A549 (cell line): ENCODE measurements around the gene CADPS2. TPM values are rescaled to one million over a fixed set of nuclear protein-coding genes. Genes with fewer than 3 reads are reported as not detected.

Experiments
- ATAC-seq, 2 experiments: fragments of 200-7000 bp in 1 of 2; fragments of >200 bp in 1 of 2; cut with Nextera tagmentation in 1 of 2; cut with Tn5 transposase in 1 of 2; 3 replicates each; pipeline versions ENCODE4 v1.8.0 to v1.9.1; 2018 to 2020; ENCODE audit warnings: mild to moderate bottlenecking in 1 of 2, moderate library complexity in 1 of 2
- CTCF ChIA-PET: fragments of 300-600 bp; sonication (Branson Sonifier 250); formaldehyde crosslinking; extraction: SDS; loops from one replicate; lab custom pipeline; 2021; ENCODE audit warnings: antibody characterized with exemption, inconsistent platforms; lab: Yijun Ruan, JAX
- POLR2A ChIA-PET: fragments of 350-600 bp; formaldehyde crosslinking; extraction: SDS; loops from one replicate; lab custom pipeline; 2021; ENCODE audit warnings: antibody characterized with exemption, inconsistent platforms; lab: Yijun Ruan, JAX
- DNase-seq, 2 experiments: peaks; one replicate each; pipeline versions ENCODE4 v3.0.0 to v3.0.0-alpha.2; 2011 to 2016; ENCODE audit warnings: low read depth in 1 of 2, low spot score in 1 of 2
- FAIRE-seq: peaks from 2 replicates; lab custom pipeline; 2011; peaks lifted over from hg19 to GRCh38; lab: Jason Lieb, UNC
- H3K27ac ChIP-seq, 2 experiments: fragments of >200 bp; sonication (Bioruptor Twin); formaldehyde crosslinking; 3 replicates each; pipeline ENCODE4 v1.5.1; 2016 to 2017
- H3K4me1 ChIP-seq: fragments of >200 bp; sonication (Bioruptor Twin); formaldehyde crosslinking; 3 replicates; pipeline ENCODE4 v1.6.1; 2016
- H3K4me2 ChIP-seq: fragments of >200 bp; sonication (Bioruptor Twin); formaldehyde crosslinking; 3 replicates; pipeline ENCODE4 v1.6.1; 2016
- H3K4me3 ChIP-seq: fragments of >200 bp; sonication (Bioruptor Twin); formaldehyde crosslinking; 3 replicates; pipeline ENCODE4 v1.5.1; 2016
- H3K9me3 ChIP-seq: fragments of >200 bp; sonication (Bioruptor Twin); formaldehyde crosslinking; 3 replicates; pipeline ENCODE4 v1.6.1; 2016
- BHLHE40 ChIP-seq: IDR thresholded peaks from 2 replicates; pipeline ENCODE4 v1.6.1; 2012; ENCODE audit warnings: low read depth, low read length, inconsistent platforms
- CBX2 ChIP-seq: fragments of 200-600 bp; sonication (generic); IDR thresholded peaks from 2 replicates; pipeline ENCODE4 v1.6.1; 2016; ENCODE audit warnings: low read depth, mild to moderate bottlenecking, borderline replicate concordance
- CHD2 ChIP-seq: fragments of 150-350 bp; IDR thresholded peaks from 2 replicates; pipeline ENCODE4 v1.6.1; 2014; ENCODE audit warnings: low read length; ENCODE audit not compliant: partially characterized antibody
- EHF ChIP-seq: fragments of 250-450 bp; sonication (Bioruptor Pico); IDR thresholded peaks from 2 replicates; pipeline ENCODE4 v1.5.0; 2020; ENCODE audit warnings: mild to moderate bottlenecking
- FOSL2 ChIP-seq, 2 experiments: fragments of 450-650 bp in 1 of 2; fragments of >200 bp in 1 of 2; sonication (Bioruptor Twin) in 1 of 2; formaldehyde crosslinking; IDR thresholded peaks; 2 replicates each; pipeline versions ENCODE4 v1.5.0 to v1.6.1; 2016 to 2020; ENCODE audit warnings: mild to moderate bottlenecking in 1 of 2, moderate library complexity in 1 of 2
- HDAC2 ChIP-seq: fragments of 200-600 bp; sonication (generic); IDR thresholded peaks from 2 replicates; pipeline ENCODE4 v1.6.1; 2016
- HOXA7 ChIP-seq: fragments of 250-450 bp; sonication (Bioruptor Pico); IDR thresholded peaks from 2 replicates; pipeline ENCODE4 v1.5.0; 2020; ENCODE audit warnings: mild to moderate bottlenecking, moderate library complexity
- HOXB5 ChIP-seq: fragments of 250-450 bp; sonication (Bioruptor Pico); IDR thresholded peaks from 2 replicates; pipeline ENCODE4 v1.5.0; 2020; ENCODE audit warnings: mild to moderate bottlenecking, moderate library complexity
- JUN ChIP-seq, 2 experiments: fragments of >200 bp; sonication (Bioruptor Twin); formaldehyde crosslinking; IDR thresholded peaks; 2 replicates in 1 of 2; 3 replicates in 1 of 2; pipeline ENCODE4 v1.6.1; 2016 to 2017
- KDM5A ChIP-seq: fragments of 200-600 bp; sonication (generic); IDR thresholded peaks from 2 replicates; pipeline ENCODE4 v1.6.1; 2016; ENCODE audit warnings: antibody characterized with exemption, mild to moderate bottlenecking
- MAFK ChIP-seq: fragments of 450-650 bp; IDR thresholded peaks from 2 replicates; pipeline ENCODE4 v1.6.1; 2014; ENCODE audit not compliant: partially characterized antibody
- MAZ ChIP-seq: fragments of 150-350 bp; IDR thresholded peaks from 2 replicates; pipeline ENCODE4 v1.6.1; 2014; ENCODE audit warnings: antibody characterized with exemption, low read depth, low read length, borderline replicate concordance
- MYC ChIP-seq: IDR thresholded peaks from 2 replicates; pipeline ENCODE4 v1.6.1; 2012; ENCODE audit warnings: mild to moderate bottlenecking, inconsistent platforms, low read length, improper control_type of control experiment, borderline replicate concordance
- NFE2L2 ChIP-seq: fragments of 150-350 bp; conservative IDR thresholded peaks from 2 replicates; pipeline ENCODE4 v1.6.1; 2014; ENCODE audit warnings: low read length
- NPAS2 ChIP-seq: fragments of 250-450 bp; sonication (Bioruptor Pico); IDR thresholded peaks from 2 replicates; pipeline ENCODE4 v1.8.0; 2022; ENCODE audit warnings: mild to moderate bottlenecking, moderate library complexity, borderline replicate concordance
- NR3C1 ChIP-seq: fragments of >200 bp; sonication (Bioruptor Twin); formaldehyde crosslinking; IDR thresholded peaks from 3 replicates; pipeline ENCODE4 v1.6.1; 2017
- PBX3 ChIP-seq: IDR thresholded peaks from 2 replicates; pipeline ENCODE4 v1.6.1; 2012
- RARB ChIP-seq: fragments of 250-450 bp; sonication (Bioruptor Pico); IDR thresholded peaks from 2 replicates; pipeline ENCODE4 v1.8.0; 2021; ENCODE audit warnings: mild to moderate bottlenecking, moderate library complexity
- RCOR1 ChIP-seq: fragments of 150-350 bp; IDR thresholded peaks from 2 replicates; pipeline ENCODE4 v1.6.1; 2014; ENCODE audit warnings: antibody characterized with exemption, low read length, low read depth
- TP53 ChIP-seq: fragments of 250-450 bp; sonication (Bioruptor Pico); IDR thresholded peaks from 2 replicates; pipeline ENCODE4 v1.5.0; 2021; ENCODE audit warnings: mild to moderate bottlenecking, moderate library complexity
- ZC3H11A ChIP-seq: fragments of 450-650 bp; IDR thresholded peaks from 2 replicates; pipeline ENCODE4 v1.6.1; 2014; ENCODE audit warnings: antibody characterized with exemption, mild to moderate bottlenecking
- ZNF302 ChIP-seq: fragments of 250-450 bp; sonication (Bioruptor Pico); IDR thresholded peaks from 2 replicates; pipeline ENCODE4 v1.9.0; 2021; ENCODE audit warnings: inconsistent platforms, mild to moderate bottlenecking, moderate library complexity
- ZSCAN20 ChIP-seq: fragments of 250-450 bp; sonication (Bioruptor Pico); IDR thresholded peaks from 2 replicates; pipeline ENCODE4 v1.8.0; 2022; ENCODE audit warnings: mild to moderate bottlenecking, moderate library complexity
- WGBS: methylation state at CpG from one replicate; pipeline ENCODE4 v1.1.6; 2017; ENCODE audit errors: missing lambda C conversion rate; 5-methylcytosine and 5-hydroxymethylcytosine counted together
- polyA plus RNA-seq, 4 experiments: library from polyadenylated mRNA; depleted of rRNA in 3 of 4; stranded (reverse); fragments of >200 nt; fragmentation: RNase III in 1 of 4; extraction: RNeasy Plus Mini Kit Qiagen cat#74134 plus additional on column Dnase treatment in 1 of 4; gene quantifications; 2 replicates in 3 of 4; 3 replicates in 1 of 4; pipeline ENCODE4 v1.2.3, GENCODE V29; 2011 to 2017
- TF ChIP-seq, protein P1 (sequence below): fragments of >200 bp; sonication (Bioruptor Twin); formaldehyde crosslinking; IDR thresholded peaks from 3 replicates; pipeline ENCODE4 v1.6.1; 2016
- TF ChIP-seq, protein P2 (sequence below): IDR thresholded peaks from 2 replicates; pipeline ENCODE4 v1.6.1; 2012; ENCODE audit warnings: low read depth, borderline replicate concordance

CADPS2 gene
- polyA plus RNA-seq, 2 of the 4 experiments (the other 2 are of a cell fraction), result 0.04 to 0.10 TPM

DNA sequence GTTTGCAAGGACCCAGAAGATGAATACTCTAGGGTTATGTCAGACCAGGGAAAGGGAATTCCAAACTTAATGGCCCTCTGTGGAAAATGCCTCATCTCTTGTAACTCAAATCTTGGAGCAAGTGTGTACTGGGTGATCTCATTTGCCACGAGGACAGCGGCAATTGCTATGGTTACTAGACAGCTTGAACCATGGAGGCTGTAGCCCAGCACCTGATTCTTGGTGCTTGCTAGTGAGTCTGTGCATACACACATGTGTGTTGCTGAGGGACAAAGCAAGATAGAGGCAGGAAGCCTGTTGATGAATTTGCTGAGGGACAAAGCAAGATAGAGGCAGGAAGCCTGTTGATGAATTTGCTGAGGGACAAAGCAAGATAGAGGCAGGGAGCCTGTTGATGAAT lies 523.1 kb downstream of the CADPS2 start:
- 28% methylated on average over 2 of the region's 2 CpGs for WGBS
- H3K27ac ChIP-seq, result no peak overlapping the region
- H3K9me3 ChIP-seq, result no peaks in the 10 kb centered on the region
- DNase-seq, result no peak
- no peak overlapping the region for H3K4me3 ChIP-seq
- no peak for FAIRE-seq
- H3K4me2 ChIP-seq, result no peak overlapping the region
- no peaks in the 10 kb centered on the region for H3K4me1 ChIP-seq
- no peak for ATAC-seq
- TF ChIP-seq RARB (CRISPR knock-in tag) (no peak), JUN (IDR thresholded peaks at IDR 0.05) (no peak), HOXA7 (CRISPR knock-in tag) (no peak), KDM5A (no peak), HOXB5 (CRISPR knock-in tag) (no peak), ZSCAN20 (CRISPR knock-in tag) (no peak), FOSL2 (IDR thresholded peaks at IDR 0.05) (no peak), FOSL2 (CRISPR knock-in tag; IDR thresholded peaks at IDR 0.05) (no peak), EHF (CRISPR knock-in tag) (no peak), MAZ (no peak), NR3C1 (no peak), CBX2 (no peak), TP53 (CRISPR knock-in tag) (no peak), RCOR1 (no peak), NFE2L2 (no peak)
- TF ChIP-seq, protein P1, sequence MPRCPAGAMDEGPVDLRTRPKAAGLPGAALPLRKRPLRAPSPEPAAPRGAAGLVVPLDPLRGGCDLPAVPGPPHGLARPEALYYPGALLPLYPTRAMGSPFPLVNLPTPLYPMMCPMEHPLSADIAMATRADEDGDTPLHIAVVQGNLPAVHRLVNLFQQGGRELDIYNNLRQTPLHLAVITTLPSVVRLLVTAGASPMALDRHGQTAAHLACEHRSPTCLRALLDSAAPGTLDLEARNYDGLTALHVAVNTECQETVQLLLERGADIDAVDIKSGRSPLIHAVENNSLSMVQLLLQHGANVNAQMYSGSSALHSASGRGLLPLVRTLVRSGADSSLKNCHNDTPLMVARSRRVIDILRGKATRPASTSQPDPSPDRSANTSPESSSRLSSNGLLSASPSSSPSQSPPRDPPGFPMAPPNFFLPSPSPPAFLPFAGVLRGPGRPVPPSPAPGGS, result no peak
- POLR2A ChIA-PET, result no interaction called here
- CTCF ChIA-PET, result interaction anchor here (0.9 kb wide), 1 partner anchor 11 kb away, joined by 3 read pairs; no protein-coding TSS in a partner anchor

GRCh38 chr7:122362473-122362872 lies 523.8 kb downstream of the CADPS2 start:
- no peak overlapping the region for H3K27ac ChIP-seq
- 2% methylated on average over 3 of the region's 3 CpGs for WGBS
- no peaks in the 10 kb centered on the region for H3K4me1 ChIP-seq
- H3K4me2 ChIP-seq, result no peak overlapping the region
- CTCF ChIA-PET, result no interaction called here
- TF ChIP-seq PBX3, result no peak
- peak; percentile 70 for TF ChIP-seq MAFK
- TF ChIP-seq ZNF302, result no peak
- TF ChIP-seq, all 56 proteins: peak for 1
- no peak overlapping the region for H3K4me3 ChIP-seq
- POLR2A ChIA-PET, result no interaction called here
- ATAC-seq (no peak), DNase-seq (no peak), FAIRE-seq (no peak)
- no peaks in the 10 kb centered on the region for H3K9me3 ChIP-seq

- WGBS, result 1% methylated on average over 2 of the region's 2 CpGs
- no peak overlapping the region for H3K4me3 ChIP-seq
- FAIRE-seq, result no peak
Measured at GRCh38 chr7:122354656-122355055, 531.6 kb downstream of the CADPS2 start.

DNA sequence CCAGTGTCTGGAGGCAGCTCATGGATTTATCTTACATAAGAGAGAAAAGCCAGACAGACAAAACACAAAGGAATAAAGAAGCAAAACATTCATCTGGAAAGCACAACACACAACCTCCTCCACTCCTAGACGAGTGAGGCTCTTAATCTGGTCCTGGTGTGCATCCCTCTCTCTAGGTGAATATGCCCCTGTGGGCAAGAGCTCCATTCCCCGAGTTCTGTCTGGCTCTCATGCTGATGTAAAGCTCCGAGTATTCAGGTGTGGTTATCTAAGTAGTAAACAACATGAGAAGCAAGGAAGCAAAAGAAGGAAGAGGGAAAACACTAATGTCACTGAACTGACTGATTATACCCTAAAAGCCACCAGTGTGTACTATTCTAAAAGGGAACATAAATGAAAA lies 533.8 kb downstream of the CADPS2 start:
- ATAC-seq (no peak), DNase-seq (no peak), FAIRE-seq (no peak)
- H3K4me2 ChIP-seq, result no peak overlapping the region
- 1% methylated on average over 3 of the region's 3 CpGs for WGBS
- H3K4me1 ChIP-seq, result no peaks in the 10 kb centered on the region
- CTCF ChIA-PET, result interaction anchor here (0.9 kb wide), 1 partner anchor 11 kb away, joined by 3 read pairs; no protein-coding TSS in a partner anchor
- H3K27ac ChIP-seq, result no peak overlapping the region
- H3K9me3 ChIP-seq, result no peaks in the 10 kb centered on the region
- no peak overlapping the region for H3K4me3 ChIP-seq
- POLR2A ChIA-PET, result no interaction called here
- TF ChIP-seq ZNF302 (no peak), MYC (no peak), FOSL2 (IDR thresholded peaks at IDR 0.05) (no peak), FOSL2 (CRISPR knock-in tag; IDR thresholded peaks at IDR 0.05) (no peak), TP53 (CRISPR knock-in tag) (no peak), BHLHE40 (no peak), RARB (CRISPR knock-in tag) (no peak), EHF (CRISPR knock-in tag) (no peak), HDAC2 (no peak), CHD2 (no peak), ZC3H11A (no peak), NPAS2 (CRISPR knock-in tag) (no peak)
- TF ChIP-seq, protein P2, sequence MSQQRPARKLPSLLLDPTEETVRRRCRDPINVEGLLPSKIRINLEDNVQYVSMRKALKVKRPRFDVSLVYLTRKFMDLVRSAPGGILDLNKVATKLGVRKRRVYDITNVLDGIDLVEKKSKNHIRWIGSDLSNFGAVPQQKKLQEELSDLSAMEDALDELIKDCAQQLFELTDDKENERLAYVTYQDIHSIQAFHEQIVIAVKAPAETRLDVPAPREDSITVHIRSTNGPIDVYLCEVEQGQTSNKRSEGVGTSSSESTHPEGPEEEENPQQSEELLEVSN, result no peak

More at GRCh38 chr7:122354656-122355055, 531.6 kb downstream of the CADPS2 start:
- TF ChIP-seq RARB (CRISPR knock-in tag) (no peak), CHD2 (no peak)
- POLR2A ChIA-PET, result no interaction called here
- H3K27ac ChIP-seq, result no peak overlapping the region
- H3K4me1 ChIP-seq, result no peaks in the 10 kb centered on the region
- ATAC-seq (no peak), DNase-seq (no peak)
- no peak overlapping the region for H3K4me2 ChIP-seq
- CTCF ChIA-PET, result no interaction called here
- H3K9me3 ChIP-seq, result no peaks in the 10 kb centered on the region
